ENCODE measurements around the gene TMIE.

The TMIE gene, protein sequence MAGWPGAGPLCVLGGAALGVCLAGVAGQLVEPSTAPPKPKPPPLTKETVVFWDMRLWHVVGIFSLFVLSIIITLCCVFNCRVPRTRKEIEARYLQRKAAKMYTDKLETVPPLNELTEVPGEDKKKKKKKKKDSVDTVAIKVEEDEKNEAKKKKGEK

GRCh38 chr3:46701181-46701939 lies at the start of gene TMIE:
TSS of gene TMIE (plus strand) at chr3:46701392. CDS start at chr3:46701488, 96 bp downstream.
- no peak for DNase-seq

DNA sequence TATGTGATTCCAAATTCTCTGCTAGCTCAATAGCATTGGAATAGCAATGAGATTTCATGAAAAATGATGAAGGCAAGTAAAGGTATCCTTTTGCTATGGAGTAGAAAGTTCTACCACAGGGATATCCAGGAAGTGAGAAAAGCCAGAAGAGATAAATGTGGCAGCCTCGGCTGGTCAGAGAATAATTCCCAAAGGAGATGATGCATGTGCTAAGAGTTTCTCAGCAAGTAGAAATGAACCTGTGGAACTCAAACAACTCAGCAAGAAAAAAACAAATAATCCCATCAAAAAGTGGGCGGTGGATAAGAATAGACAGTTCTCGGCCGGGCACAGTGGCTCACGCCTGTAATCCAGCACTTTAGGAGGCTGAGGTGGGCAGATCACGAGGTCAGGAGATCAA lies 45.9 kb upstream of the TMIE start:
- no peak for DNase-seq

DNA sequence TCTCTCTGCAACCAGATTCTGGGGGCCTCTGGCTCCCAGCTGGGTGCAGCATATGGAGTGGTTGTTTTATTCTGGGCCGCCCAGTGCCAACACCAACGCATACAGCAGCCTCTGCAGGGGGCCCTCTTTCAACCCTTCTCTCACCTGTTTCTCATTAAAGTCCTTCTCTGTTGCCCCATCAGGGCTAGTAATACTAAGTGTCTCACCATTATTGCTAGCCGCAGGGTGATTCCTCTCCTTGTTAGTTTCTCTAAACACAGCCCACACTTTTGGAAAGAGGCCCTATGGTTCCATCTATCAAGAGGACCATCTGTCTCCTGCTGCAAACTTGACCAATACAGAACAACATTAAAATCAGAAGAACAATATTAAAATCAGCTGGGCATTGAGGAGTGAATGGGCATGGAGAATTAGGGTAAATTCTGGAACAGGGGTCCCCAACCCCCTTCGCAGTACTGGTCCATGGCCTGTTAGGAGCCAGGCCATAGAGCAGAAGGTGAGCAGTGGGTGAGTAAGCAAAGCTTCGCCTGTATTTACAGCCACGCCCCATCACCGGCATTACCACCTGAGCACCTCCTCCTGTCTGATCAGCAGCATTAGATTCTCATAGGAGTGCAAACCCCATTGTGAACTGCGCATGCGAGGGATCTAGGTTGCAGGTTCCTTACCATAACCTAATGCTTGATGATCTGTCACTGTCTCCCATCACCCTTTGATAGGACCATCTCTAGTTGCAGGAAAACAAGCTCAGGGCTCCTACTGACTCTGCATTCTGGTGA lies 44.2 kb upstream of the TMIE start:
- no peak for DNase-seq

GRCh38 chr3:46659285-46659684 lies 41.9 kb upstream of the TMIE start:
- DNase-seq = no peak

GRCh38 chr3:46660003-46660402 lies 41.2 kb upstream of the TMIE start:
- DNase-seq = no peak

GRCh38 chr3:46660543-46661523 lies 40.4 kb upstream of the TMIE start:
- no peak for DNase-seq

DNA sequence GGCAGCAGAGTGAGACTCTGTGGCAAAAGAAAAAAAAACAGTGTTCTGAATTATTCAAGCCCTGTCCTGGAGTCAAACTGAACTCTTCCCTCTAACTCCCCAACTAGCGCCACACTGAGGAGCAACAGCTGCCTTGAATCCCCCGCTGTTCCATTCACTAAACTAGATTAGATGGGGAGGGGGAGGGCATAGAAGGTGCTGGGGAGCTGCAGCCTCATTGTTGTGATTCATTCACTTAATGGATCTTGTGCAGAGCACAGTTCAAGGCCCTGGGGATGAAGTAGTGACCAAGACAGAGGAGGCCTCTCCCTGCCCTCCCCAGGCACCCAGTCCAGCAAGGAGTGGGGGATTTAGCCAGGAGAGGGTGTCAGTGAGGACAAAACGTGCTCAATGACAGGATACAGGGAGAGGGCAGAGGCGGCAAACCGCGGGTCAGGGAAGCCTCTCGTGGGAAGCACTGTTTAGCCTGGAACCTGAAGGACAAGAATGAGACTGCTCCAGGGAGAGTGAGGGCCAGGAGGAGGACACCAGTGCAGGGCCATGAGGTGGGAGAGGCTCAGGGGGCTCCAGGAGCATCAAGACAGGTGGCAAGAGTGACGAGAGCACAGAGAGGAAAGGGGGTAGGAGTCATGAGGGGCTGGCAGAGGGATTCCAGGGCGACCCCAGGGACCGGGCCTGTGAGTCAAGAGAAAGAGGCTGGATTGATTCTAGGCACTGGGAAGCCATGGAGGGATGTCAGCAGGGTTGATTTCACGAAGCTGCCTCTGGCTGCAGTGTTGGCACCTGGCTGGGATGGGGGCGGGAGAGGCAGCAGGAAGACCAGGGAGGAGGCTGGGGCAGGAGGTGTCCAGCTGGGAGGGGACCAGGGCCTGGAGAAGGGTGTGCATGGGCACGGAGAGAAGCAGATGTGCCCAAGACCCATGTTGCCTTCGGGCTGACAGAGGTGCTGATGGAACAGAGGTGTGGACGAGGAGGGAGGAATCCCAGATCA lies 39.1 kb upstream of the TMIE start:
- no peak for DNase-seq

DNA sequence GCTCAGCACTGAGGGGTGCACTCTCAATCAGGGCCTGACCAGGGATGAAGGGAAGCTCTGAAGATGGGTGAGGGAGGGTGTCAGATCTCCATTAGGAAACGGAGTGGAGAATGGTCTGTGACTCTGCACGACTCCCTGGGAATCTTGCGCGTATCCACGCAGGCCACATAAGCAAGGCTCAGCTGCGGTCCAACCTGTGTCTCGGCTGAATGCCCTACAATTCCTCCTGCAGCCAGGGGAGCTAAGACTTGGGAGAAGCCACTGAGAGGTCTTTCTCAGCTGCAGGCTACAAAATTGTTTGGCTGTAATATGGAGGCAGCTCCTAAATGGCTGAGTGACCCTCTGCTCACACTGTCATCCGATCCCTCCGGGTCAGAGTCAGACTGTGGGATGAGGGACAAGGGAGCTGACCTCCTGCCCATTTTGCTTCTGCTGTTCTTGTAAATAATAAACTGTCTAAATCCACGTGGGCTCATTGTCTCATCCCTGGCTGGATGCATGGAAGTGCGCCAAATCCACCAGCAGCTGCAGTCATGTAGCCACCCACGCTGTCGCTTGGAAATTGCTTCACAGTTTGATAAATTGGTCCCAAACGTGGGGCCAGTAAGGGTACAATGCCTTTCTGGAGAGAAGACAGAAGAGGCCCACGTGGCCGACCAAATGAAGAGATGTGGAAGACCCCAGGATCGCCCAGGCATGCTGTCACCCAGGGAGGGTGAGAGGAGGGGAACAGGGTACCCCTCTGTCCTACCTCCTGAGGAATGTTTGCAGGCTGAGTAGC lies 38.2 kb upstream of the TMIE start:
- DNase-seq = no peak

DNA sequence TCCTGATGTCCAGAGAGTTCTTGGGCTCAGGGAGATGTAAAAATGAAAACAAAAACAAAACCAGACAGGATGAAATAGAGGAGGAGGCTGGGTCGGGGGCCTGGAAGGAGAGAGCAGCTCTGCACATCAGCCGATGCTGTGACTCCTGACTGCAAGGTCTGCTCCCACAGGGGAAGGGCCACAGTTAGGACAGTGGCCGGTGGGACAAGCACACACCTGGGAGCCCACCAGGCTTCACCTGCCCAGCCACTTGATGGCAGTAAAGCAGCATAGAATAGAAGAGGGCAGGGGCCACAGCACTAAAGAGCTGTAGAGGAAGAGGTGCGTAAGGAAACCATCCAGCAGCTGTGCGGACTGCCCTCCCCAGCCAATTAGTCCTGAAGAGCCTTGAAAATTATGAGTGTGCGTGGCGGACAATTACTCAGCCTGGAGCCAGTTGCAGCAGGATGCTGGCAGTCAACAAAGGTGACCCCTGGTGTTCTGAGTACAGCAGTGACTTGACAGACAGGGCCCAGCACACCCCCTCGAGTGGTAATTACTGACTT lies 37.5 kb upstream of the TMIE start:
- DNase-seq = peak; percentile 33 to 36

DNA sequence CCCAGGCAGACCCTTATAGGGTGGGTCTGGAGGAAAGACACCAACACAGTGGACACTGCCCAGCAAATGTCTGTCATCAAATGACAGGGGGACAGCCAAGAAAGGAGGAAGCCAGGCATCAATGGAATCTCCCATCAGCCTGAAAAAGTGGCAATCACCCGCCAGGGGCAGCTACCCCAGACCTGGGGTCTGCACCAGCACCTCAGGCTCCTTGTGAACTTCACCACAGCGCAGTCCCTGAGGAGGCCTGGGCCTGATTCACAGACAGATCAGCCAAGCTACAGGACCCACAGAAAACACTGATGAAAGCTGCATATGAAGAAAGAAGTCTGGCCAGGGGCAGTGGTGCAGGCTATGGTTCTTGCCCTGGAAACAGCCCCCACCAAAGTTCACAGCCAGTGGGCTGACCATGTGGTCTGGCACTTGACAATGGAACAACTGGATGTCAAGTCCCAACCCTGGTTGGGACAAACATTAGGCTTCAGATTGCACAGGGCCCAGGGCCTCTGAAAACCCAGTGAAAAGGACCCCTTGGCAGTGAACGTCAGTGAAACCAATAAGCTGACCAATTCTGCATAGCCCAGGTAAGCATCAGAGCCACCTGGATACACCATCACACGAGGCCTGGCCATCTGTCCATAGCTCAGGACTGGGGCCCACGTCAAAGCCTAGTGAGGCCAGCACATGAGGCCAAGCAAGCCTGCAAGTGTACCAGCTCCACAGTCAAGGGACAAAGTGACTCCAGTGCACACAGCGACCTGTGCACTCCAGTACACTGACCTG lies 36.8 kb upstream of the TMIE start:
- DNase-seq = no peak

GRCh38 chr3:46664971-46665762 lies 36.0 kb upstream of the TMIE start:
- no peak for DNase-seq

GRCh38 chr3:46665763-46666452 lies 35.3 kb upstream of the TMIE start:
- no peak for DNase-seq

DNA sequence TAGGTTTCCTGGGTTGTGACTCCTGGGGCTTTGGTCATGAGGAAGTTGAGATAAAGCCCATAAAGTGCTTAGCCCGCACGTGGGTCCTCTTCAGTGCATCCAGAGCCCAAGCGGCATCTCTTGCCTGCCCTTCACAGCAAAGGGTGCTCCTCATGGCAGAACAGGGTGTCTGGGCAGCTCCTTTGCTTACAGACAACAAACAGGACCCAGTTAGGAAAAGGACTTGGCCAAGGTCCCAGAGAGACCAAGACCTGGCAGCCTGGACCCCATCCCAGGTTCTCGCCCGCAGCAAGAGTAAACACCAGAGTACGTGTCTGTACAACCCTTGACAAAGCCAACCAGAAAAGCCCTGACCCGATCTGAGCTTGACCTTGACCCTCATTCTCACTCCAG lies 34.7 kb upstream of the TMIE start:
- DNase-seq = no peak

- DNase-seq = no peak
Observed at GRCh38 chr3:46667061-46667621, 34.1 kb upstream of the TMIE start.

- no peak for DNase-seq
Observed at GRCh38 chr3:46667657-46668056, 33.5 kb upstream of the TMIE start.

DNA sequence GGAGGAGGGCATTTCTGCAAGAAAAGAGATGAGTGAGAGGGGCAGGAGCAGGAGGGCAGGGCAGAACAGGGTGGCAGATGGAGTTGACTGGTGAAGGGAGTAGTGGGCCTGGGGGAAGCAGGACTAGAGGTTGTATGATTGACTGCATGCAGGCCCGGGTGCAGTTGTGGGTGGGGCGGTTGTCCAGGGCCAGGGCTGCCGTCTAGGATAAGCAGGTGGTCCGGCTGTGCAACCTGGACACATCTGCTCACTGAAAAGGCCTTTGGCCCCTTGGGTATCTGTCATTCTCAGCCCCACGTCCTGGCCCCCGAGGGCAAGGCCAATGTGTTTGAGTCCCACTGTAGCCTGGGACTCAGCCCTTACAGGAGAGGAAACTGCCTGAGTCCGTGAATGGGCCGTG lies 33.1 kb upstream of the TMIE start:
- DNase-seq = no peak

DNA sequence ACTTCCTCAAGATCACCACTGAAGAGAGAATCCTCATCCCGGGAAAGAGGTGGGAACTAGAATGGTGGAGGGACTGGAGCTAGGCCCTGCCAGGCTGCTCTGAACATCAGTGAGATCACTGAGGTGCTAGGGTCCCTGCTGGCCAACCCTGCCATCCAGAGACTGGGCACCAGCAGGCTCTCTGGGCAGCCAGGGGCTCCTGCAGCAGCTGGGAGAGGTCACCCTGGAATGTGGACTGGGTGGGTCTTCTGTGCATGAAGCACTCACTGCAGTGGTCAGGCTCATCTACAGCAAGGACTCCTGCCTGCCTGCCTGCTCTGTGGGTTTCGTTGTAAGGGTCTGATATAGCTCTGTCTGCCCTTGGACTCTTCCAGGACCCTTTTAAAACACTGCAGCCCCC lies 32.6 kb upstream of the TMIE start:
- DNase-seq = no peak
